Measurements from ENCODE around the gene WSB1.

GRCh38 chr17:27310565-27311110 lies 16.7 kb downstream of the WSB1 start:
- TF ChIP-seq CTCF (IDR thresholded peaks at IDR 0.05) (no peak), EZH2phosphoT487 (IDR thresholded peaks at IDR 0.05; ENCODE audit: borderline replicate concordance, low read depth) (no peak), POLR2AphosphoS5 (IDR thresholded peaks at IDR 0.05; ENCODE audit: low read depth, low read length) (no peak), JUND (IDR thresholded peaks at IDR 0.05) (no peak)
